Adrenal gland (tissue), 12 donors: ENCODE measurements around the gene SF3B3. TPM values are rescaled to one million over a fixed set of nuclear protein-coding genes. Genes with fewer than 3 reads are reported as not detected.

Experiments
- DNase-seq, 7 donors: peaks; one replicate each; pipeline ENCODE4 v3.0.0-alpha.2; 2019 to 2020
- H3K27ac ChIP-seq, 5 donors: fragments of 200-600 bp; sonication (generic) in 4 of 5; 1 replicate in 3 of 5; 2 replicates in 2 of 5; pipeline versions ENCODE4 v1.5.1 to v1.8.0; 2016 to 2020; ENCODE audit warnings: mild to moderate bottlenecking in 1 of 5
- H3K27me3 ChIP-seq: fragments of 200-600 bp; 2 replicates; pipeline ENCODE4 v1.8.0; 2021
- H3K36me3 ChIP-seq, 2 donors: fragments of 200-600 bp; replicated peaks in 1 of 2; 1 replicate in 1 of 2; 2 replicates in 1 of 2; pipeline versions ENCODE4 v1.5.1 to v1.8.0; 2018 to 2022
- H3K4me1 ChIP-seq, 2 donors: fragments of 200-600 bp; replicated peaks in 1 of 2; 1 replicate in 1 of 2; 2 replicates in 1 of 2; pipeline versions ENCODE4 v1.5.1 to v1.8.0; 2018 to 2021
- H3K4me3 ChIP-seq, 4 donors: fragments of 200-600 bp; sonication (generic) in 3 of 4; one replicate each; pipeline ENCODE4 v1.5.1; 2016 to 2018
- H3K9me3 ChIP-seq, 3 donors: fragments of 200-600 bp; sonication (generic) in 1 of 3; replicated peaks in 1 of 3; 1 replicate in 2 of 3; 2 replicates in 1 of 3; pipeline versions ENCODE4 v1.5.1 to v1.8.0; 2016 to 2021
- POLR2A ChIP-seq, 2 donors: fragments of 450-650 bp; IDR thresholded peaks; one replicate each; pipeline ENCODE4 v1.6.1; 2017; ENCODE audit warnings: antibody characterized with exemption in 2 of 2, mild to moderate bottlenecking in 2 of 2, moderate library complexity in 1 of 2
- WGBS, 4 donors: extraction: QIAGEN DNeasy Blood & Tissue Kit in 2 of 4; methylation state at CpG; one replicate each; pipeline versions ENCODE4 v1.1.5 to v1.1.7; 2013 to 2017; 5-methylcytosine and 5-hydroxymethylcytosine counted together
- intact Hi-C, 2 donors: fragments of 100-400 bp; cut with DNase I; formaldehyde crosslinking; loops; one replicate each; pipeline versions ENCODE4 v1.14.1 to v1.15.0; 2022 to 2023
- polyA plus RNA-seq, 3 donors: library from polyadenylated mRNA; stranded (reverse); fragments of 200-250 nt in 2 of 3; fragments of 350-450 nt in 1 of 3; fragmentation: Illumina TruSeq in 1 of 3; extraction: RNeasy Lipid Tissue Mini Kit (QIAGEN cat#74804) in 1 of 3; gene quantifications; one replicate each; pipeline ENCODE4 v1.2.3, GENCODE V29; 2013 to 2014
- total RNA-seq, 9 donors: library from RNA; depleted of rRNA in 4 of 9; stranded (reverse); fragments of >200 nt in 4 of 9; fragments of 120-200 nt in 1 of 9; fragmentation: NEBNext Ultra II Directional in 1 of 9; extraction: Animal tissue kit (Norgen Biotek cat#: 25700) in 1 of 9; gene quantifications; one replicate each; pipeline versions ENCODE4 v1.1.0 to v1.2.4, GENCODE V29; 2013 to 2023
- TF ChIP-seq, protein P1 (sequence below), 6 experiments: fragments of 450-650 bp in 4 of 6; fragments of 200-600 bp in 2 of 6; sonication (generic) in 1 of 6; IDR thresholded peaks; 1 replicate in 5 of 6; 2 replicates in 1 of 6; pipeline versions ENCODE4 v1.5.1 to v1.8.0; 2016 to 2021; ENCODE audit warnings: antibody characterized with exemption in 6 of 6, mild to moderate bottlenecking in 2 of 6, moderate library complexity in 1 of 6
- donor health status: healthy with polysubstance abuse.
- donor health status: Bipolar disorder and iron deficiency.
- donor health status: DM: yes; HTN: yes; CAD: no.
- donor health status: DM: no; HTN: no; CAD: no.
- donor health status: DM: no; HTN: no; CAD: no.
- donor health status: DM: yes; HTN: yes; CAD: no.

The SF3B3 gene
- total and polyA plus RNA-seq, 12 donors = 66.2 to 242 (median 139) TPM

DNA sequence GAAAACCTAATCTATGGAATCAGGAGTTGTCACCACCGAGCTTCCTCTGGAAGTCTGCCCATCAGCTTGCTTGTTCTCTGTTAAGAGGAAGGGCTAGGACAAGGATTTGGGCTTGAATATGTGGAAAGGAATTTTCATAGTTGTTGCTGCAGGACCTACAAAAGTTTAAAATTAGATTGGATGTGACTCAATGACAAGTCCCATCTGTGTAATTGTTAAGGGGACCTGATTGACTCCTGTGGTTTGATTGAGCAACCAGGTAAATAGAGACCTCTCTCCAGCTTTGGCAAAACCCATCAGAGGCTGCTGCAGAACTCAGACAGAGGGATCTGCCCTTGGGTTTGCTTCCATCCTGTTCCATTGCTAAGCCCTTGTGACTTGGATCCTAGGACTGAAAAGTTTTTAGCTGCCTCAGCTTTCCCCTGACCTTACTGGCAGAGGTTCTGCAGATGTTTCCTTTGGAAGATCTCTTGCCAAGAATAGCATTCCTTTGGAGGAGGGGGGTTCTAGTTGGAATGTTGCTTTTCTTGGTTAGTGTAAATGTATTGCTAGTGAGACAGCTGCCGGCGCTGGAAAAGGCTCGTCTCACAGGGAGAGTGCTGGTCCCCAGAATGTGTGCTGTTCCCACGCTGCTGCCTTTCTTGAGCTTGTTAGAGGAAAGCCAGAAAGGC lies 50.0 kb downstream of the SF3B3 start:
- TF ChIP-seq, protein P1, sequence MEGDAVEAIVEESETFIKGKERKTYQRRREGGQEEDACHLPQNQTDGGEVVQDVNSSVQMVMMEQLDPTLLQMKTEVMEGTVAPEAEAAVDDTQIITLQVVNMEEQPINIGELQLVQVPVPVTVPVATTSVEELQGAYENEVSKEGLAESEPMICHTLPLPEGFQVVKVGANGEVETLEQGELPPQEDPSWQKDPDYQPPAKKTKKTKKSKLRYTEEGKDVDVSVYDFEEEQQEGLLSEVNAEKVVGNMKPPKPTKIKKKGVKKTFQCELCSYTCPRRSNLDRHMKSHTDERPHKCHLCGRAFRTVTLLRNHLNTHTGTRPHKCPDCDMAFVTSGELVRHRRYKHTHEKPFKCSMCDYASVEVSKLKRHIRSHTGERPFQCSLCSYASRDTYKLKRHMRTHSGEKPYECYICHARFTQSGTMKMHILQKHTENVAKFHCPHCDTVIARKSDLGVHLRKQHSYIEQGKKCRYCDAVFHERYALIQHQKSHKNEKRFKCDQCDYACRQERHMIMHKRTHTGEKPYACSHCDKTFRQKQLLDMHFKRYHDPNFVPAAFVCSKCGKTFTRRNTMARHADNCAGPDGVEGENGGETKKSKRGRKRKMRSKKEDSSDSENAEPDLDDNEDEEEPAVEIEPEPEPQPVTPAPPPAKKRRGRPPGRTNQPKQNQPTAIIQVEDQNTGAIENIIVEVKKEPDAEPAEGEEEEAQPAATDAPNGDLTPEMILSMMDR (IDR thresholded peaks at IDR 0.05) = no peak
- peak in 1 of 2 donors; percentile 9 for TF ChIP-seq POLR2A (IDR thresholded peaks at IDR 0.05)
- WGBS, 4 donors = 46 to 58% (median 56%) methylated on average over 5 of the region's 5 CpGs
- DNase-seq = peak in 5 of 7 donors; percentile 25 to 69 (median 50)
- H3K4me1 ChIP-seq = peaks cover 12 to 39% of the 10 kb centered on the region in 2 donors
- H3K36me3 ChIP-seq = peaks cover 0 to 55% of the 10 kb centered on the region in 2 donors
- H3K4me3 ChIP-seq = no peak overlapping the region
- intact Hi-C loops = no loop called here
- peak overlapping the region in 3 of 5 donors; percentile 24 to 75 (median 61) for H3K27ac ChIP-seq
- H3K9me3 ChIP-seq = no peaks in the 10 kb centered on the region
- no peaks in the 10 kb centered on the region for H3K27me3 ChIP-seq

DNA sequence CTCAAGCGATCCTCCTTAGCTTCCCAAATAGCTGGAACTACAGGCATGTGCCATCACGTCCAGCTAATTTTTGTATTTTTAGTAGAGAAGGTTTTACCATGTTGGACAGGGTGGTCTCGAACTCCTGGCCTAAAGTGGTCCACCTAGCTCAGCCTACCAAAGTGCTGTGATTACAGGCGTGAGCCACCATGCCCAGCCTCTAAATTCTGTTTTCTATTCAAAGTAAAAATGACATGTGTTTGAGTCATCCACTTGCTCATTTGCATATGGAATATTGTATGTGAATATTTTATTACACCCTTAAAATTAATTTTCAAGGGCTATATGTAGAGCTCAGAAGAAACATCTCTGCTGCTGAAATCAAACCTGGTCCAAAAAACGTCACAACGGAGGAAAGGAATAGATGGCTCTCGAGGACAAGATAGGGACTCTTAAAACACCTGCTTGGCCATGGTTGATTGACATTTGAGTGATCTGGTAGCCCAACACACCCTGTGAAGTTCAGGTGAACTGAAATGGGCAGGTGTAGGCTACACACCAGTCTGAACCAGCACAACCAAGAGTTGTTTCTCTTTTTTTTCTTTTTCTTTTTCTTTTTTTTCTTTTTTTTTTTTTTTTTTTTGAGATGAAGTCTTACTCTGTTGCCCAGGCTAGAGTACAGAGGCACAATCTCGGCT lies 51.1 kb downstream of the SF3B3 start:
- Histone ChIP-seq H3K4me1 (peaks cover 12 to 39% of the 10 kb centered on the region in 2 donors), H3K9me3 (no peaks in the 10 kb centered on the region), H3K36me3 (peaks cover 0 to 44% of the 10 kb centered on the region in 2 donors), H3K27ac (peak overlapping the region in 3 of 5 donors; percentile 24 to 75 (median 61)), H3K27me3 (no peaks in the 10 kb centered on the region), H3K4me3 (no peak overlapping the region)
- WGBS, 4 donors = 90 to 95% (median 92%) methylated on average over 8 of the region's 8 CpGs
- TF ChIP-seq POLR2A (IDR thresholded peaks at IDR 0.05) = no peak
- TF ChIP-seq, protein P1 (IDR thresholded peaks at IDR 0.05) = no peak
- peak in 2 of 7 donors; percentile 10 to 42 for DNase-seq
- intact Hi-C loops = no loop called here

DNA sequence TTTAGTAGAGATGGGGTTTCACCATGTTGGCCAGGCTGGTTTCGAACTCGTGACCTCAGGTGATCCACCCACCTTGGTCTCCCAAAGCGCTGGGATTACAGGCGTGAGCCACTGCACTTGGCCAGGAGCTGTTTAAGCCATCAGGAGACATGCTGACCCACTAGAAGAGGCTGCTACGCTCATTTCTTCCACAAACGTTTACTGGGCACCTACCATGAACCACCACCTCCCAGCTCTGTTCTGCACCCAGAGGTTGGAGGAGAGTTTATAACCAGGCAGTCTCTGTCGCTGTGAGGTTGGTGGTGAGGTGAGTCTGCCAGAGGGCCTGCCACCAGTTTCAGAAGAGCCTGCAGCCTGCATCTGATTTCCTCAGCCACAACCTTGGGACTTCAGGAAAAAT lies 51.8 kb downstream of the SF3B3 start:
- Histone ChIP-seq H3K4me3 (no peak overlapping the region), H3K9me3 (no peaks in the 10 kb centered on the region), H3K4me1 (peaks cover 12 to 42% of the 10 kb centered on the region in 2 donors), H3K27me3 (no peaks in the 10 kb centered on the region), H3K36me3 (peaks cover 0 to 37% of the 10 kb centered on the region in 2 donors), H3K27ac (peak overlapping the region in 2 of 5 donors; percentile 21 to 67)
- TF ChIP-seq POLR2A (IDR thresholded peaks at IDR 0.05) = no peak
- TF ChIP-seq, protein P1 (IDR thresholded peaks at IDR 0.05) = no peak
- intact Hi-C loops = no loop called here
- DNase-seq = peak in 2 of 7 donors; percentile 17 to 42
- WGBS, 4 donors = 92 to 95% (median 93%) methylated on average over 5 to 7 of the region's 7 CpGs

DNA sequence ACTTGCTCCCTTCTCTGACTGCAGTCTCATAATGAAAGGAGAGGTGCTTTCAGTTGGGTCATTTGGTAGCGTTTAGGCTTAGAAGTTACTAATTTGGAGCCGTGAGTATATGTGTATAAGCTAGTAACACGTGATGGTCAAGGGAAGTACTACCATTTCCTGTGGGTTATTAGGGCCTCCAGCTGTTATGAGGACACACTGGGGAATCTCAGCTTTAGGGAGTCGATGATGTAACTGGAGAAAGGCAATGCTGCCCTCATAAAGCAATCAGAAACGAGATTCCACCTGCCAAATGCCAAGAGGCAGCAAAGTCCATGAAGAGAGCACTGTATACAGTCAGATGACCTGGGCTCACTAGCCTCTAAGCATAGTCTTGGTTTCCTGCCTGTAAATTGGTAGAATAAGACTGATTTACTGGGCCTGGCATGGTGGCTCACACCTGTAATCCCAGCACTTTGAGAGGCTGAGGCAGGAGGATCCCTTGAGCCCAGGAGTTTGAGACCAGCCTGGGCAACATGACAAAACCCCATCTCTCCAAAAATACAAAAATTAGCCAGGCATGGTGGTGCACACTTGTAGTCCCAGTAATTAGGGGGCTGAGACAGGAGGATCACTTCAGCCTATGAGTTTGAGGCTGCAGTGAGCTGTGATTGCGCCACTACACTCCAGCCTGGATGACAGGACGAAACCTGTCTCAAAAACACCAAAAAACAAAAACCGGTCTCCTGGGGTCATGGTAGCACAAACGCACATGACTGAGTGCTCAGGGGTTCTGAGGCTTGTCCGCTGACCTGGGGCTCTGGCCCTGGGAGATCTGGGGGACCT lies 53.0 kb downstream of the SF3B3 start:
- H3K4me3 ChIP-seq = no peak overlapping the region
- peaks cover 13 to 46% of the 10 kb centered on the region in 2 donors for H3K4me1 ChIP-seq
- peak in 2 of 7 donors; percentile 23 to 52 for DNase-seq
- intact Hi-C loops = no loop called here
- 55 to 76% (median 64%) methylated on average over 5 to 10 of the region's 10 CpGs for WGBS, 4 donors
- peaks cover 0 to 25% of the 10 kb centered on the region in 2 donors for H3K36me3 ChIP-seq
- H3K27me3 ChIP-seq = no peaks in the 10 kb centered on the region
- H3K27ac ChIP-seq = peak overlapping the region in 3 of 5 donors; percentile 45 to 67 (median 53)
- TF ChIP-seq, protein P1 (IDR thresholded peaks at IDR 0.05) = no peak
- TF ChIP-seq POLR2A (IDR thresholded peaks at IDR 0.05) = no peak
- no peaks in the 10 kb centered on the region for H3K9me3 ChIP-seq
